ENCODE results near the gene AIG1. TPM values are rescaled to one million over a fixed set of nuclear protein-coding genes. Genes with fewer than 3 reads are reported as not detected.

The AIG1 gene
- total RNA-seq, 1 donor: 18.9 TPM

- DNase-seq (ENCODE audit: low read depth in 2 of 3, low spot score in 2 of 3): no peak
These were observed 130.7 kb downstream of the AIG1 start for GRCh38 chr6:143191361-143191760.

GRCh38 chr6:143192766-143193165 is 132.1 kb downstream of the AIG1 start:
- DNase-seq (ENCODE audit: low read depth in 2 of 3, low spot score in 2 of 3): no peak

- DNase-seq (ENCODE audit: low read depth in 2 of 3, low spot score in 2 of 3): no peak
These were observed 132.9 kb downstream of the AIG1 start for GRCh38 chr6:143193571-143194094.

GRCh38 chr6:143194095-143194589 is 133.5 kb downstream of the AIG1 start:
- DNase-seq (ENCODE audit: low read depth in 2 of 3, low spot score in 2 of 3): no peak

GRCh38 chr6:143195349-143195845 is 134.7 kb downstream of the AIG1 start:
- no peak for DNase-seq (ENCODE audit: low read depth in 2 of 3, low spot score in 2 of 3)

GRCh38 chr6:143196525-143197225 is 136.0 kb downstream of the AIG1 start:
- no peak for DNase-seq (ENCODE audit: low read depth in 2 of 3, low spot score in 2 of 3)

- DNase-seq (ENCODE audit: low read depth in 2 of 3, low spot score in 2 of 3): no peak
These were observed 136.7 kb downstream of the AIG1 start for GRCh38 chr6:143197377-143197776.

- no peak for DNase-seq (ENCODE audit: low read depth in 2 of 3, low spot score in 2 of 3)
These were observed 137.6 kb downstream of the AIG1 start for GRCh38 chr6:143198312-143198711.

- DNase-seq (ENCODE audit: low read depth in 2 of 3, low spot score in 2 of 3): no peak
These were observed 138.6 kb downstream of the AIG1 start for GRCh38 chr6:143199291-143199690.

GRCh38 chr6:143200167-143200770 is 139.6 kb downstream of the AIG1 start:
- no peak for DNase-seq (ENCODE audit: low read depth in 2 of 3, low spot score in 2 of 3)

GRCh38 chr6:143204045-143204444 is 143.4 kb downstream of the AIG1 start:
- no peak for DNase-seq (ENCODE audit: low read depth in 2 of 3, low spot score in 2 of 3)

- no peak for DNase-seq (ENCODE audit: low read depth in 2 of 3, low spot score in 2 of 3)
These were observed 144.4 kb downstream of the AIG1 start for GRCh38 chr6:143205131-143205535.

GRCh38 chr6:143205585-143205984 is 144.9 kb downstream of the AIG1 start:
- DNase-seq (ENCODE audit: low read depth in 2 of 3, low spot score in 2 of 3): no peak

- DNase-seq (ENCODE audit: low read depth in 2 of 3, low spot score in 2 of 3): no peak
These were observed 145.3 kb downstream of the AIG1 start for GRCh38 chr6:143205991-143206390.

- no peak for DNase-seq (ENCODE audit: low read depth in 2 of 3, low spot score in 2 of 3)
These were observed 145.9 kb downstream of the AIG1 start for GRCh38 chr6:143206550-143206949.

- DNase-seq (ENCODE audit: low read depth in 2 of 3, low spot score in 2 of 3): peak in 1 of 3 donors; percentile 2
These were observed 149.7 kb downstream of the AIG1 start for GRCh38 chr6:143210420-143210819.

- DNase-seq (ENCODE audit: low read depth in 2 of 3, low spot score in 2 of 3): no peak
These were observed 153.2 kb downstream of the AIG1 start for GRCh38 chr6:143213859-143214376.

GRCh38 chr6:143215363-143215762 is 154.7 kb downstream of the AIG1 start:
- DNase-seq (ENCODE audit: low read depth in 2 of 3, low spot score in 2 of 3): no peak

GRCh38 chr6:143215771-143216170 is 155.1 kb downstream of the AIG1 start:
- DNase-seq (ENCODE audit: low read depth in 2 of 3, low spot score in 2 of 3): no peak

- DNase-seq (ENCODE audit: low read depth in 2 of 3, low spot score in 2 of 3): no peak
These were observed 157.5 kb downstream of the AIG1 start for GRCh38 chr6:143218233-143218632.

- DNase-seq (ENCODE audit: low read depth in 2 of 3, low spot score in 2 of 3): no peak
These were observed 161.0 kb downstream of the AIG1 start for GRCh38 chr6:143221698-143222097.

GRCh38 chr6:143222310-143222709 is 161.6 kb downstream of the AIG1 start:
- DNase-seq (ENCODE audit: low read depth in 2 of 3, low spot score in 2 of 3): no peak

Measured in hematopoietic multipotent progenitor cell (in vitro differentiated cells).